GM10266 (cell line): ENCODE data around the gene VAC14.

ENCODE experiments used
- DNase-seq: peaks from one replicate; pipeline ENCODE4 v3.0.0; 2012; ENCODE audit errors: extremely low spot score
- CTCF ChIP-seq: IDR thresholded peaks from 2 replicates; pipeline ENCODE4 v1.5.1; 2012; ENCODE audit warnings: mild to moderate bottlenecking, low read depth; ENCODE audit not compliant: control insufficient read depth, insufficient read depth; ENCODE audit errors: missing control alignments

Gene VAC14

GRCh38 chr16:70804734-70805169 is 3.8 kb upstream of the VAC14 start:
- no peak for TF ChIP-seq CTCF

GRCh38 chr16:70804153-70804733 is 3.3 kb upstream of the VAC14 start:
- DNase-seq: no peak
- TF ChIP-seq CTCF: no peak

More at GRCh38 chr16:70804734-70805169, 3.8 kb upstream of the VAC14 start:
- no peak for DNase-seq

- TF ChIP-seq CTCF: no peak
- no peak for DNase-seq
These were observed 2.4 kb upstream of the VAC14 start for GRCh38 chr16:70803319-70803718.

- no peak for TF ChIP-seq CTCF
- no peak for DNase-seq
These were observed 653 bp upstream of the VAC14 start for GRCh38 chr16:70801611-70802010.

DNA sequence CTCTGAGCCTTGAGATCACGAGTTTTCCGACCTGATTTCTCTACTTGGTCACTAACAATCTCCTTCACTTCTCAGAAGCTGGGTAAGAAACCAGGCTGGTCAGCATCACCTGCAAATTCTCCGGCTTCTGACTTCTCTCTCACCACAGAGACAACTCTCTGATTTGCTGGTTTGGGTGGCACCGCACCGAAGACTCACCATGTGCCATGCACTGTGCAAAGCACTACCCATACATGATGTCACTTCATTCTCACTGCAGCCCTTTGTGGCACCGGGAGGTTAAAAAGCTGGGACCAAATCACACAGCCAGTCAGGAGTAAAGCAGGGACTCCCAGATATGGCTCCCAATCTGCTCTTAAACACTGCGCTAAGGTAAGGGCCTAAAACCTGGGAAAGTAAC is 647 bp downstream of the VAC14 start:
- no peak for TF ChIP-seq CTCF
- DNase-seq: no peak

GRCh38 chr16:70796301-70796700 is 4.7 kb downstream of the VAC14 start:
- TF ChIP-seq CTCF: no peak
- DNase-seq: no peak

DNA sequence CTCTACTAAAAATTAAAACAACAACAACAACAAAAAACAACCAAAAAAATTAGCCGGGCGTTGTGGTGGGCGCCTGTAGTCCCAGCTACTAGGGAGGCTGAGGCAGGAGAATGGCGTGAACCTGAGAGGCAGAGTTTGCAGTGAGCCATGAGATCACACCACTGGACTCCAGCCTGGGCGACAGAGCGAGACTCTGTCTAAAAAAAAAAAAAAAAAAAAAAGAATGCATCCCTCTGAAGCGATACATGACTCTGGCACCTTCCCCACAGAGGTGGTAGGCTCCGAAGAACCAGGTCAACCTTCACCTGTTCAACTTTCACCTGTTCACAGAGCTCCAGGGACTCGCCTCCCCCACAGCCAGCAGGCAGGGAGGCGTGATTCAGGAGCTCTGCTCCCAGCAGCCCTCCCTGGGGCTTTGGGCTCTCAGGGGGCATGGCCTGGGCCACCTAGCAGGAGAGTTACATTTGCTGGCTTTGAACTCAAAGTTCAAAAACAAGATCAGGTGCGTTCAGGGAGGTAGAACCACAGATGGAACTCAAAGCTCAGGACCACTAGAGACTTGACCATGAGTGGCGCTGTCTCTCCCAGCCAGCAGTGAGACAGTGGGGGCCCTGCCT is 5.6 kb downstream of the VAC14 start:
- TF ChIP-seq CTCF: no peak
- DNase-seq: no peak
